T-helper 17 cell (primary cell): Measurements from ENCODE around the gene CAMK1D. TPM values are rescaled to one million over a fixed set of nuclear protein-coding genes. Genes with fewer than 3 reads are reported as not detected.
"Not testable (repeated sequence)": the region's sequence is repeated elsewhere in the genome, so short reads cannot be mapped to it uniquely, and the experiment has no call there.

ENCODE experiments used
- ATAC-seq: fragments of 150-1000 bp; cut with Tn5 transposase; 2 replicates; pipeline ENCODE4 v1.10.0; 2021; ENCODE audit warnings: mild to moderate bottlenecking, moderate library complexity
- DNase-seq, 3 donors: peaks; one replicate each; pipeline versions ENCODE4 v3.0.0 to v3.0.0-alpha.2; 2020 to 2021
- H3K9me3 ChIP-seq: one replicate; pipeline ENCODE4 v1.7.0; 2013; ENCODE audit warnings: low read length, mild to moderate bottlenecking; ENCODE audit not compliant: control insufficient read depth, poor library complexity, severe bottlenecking
- H3K27ac Mint-ChIP-seq: one replicate; pipeline ENCODE4 v1.8.0; 2022; ENCODE audit warnings: mild to moderate bottlenecking, moderate library complexity, mixed read lengths
- H3K27me3 Mint-ChIP-seq: one replicate; pipeline ENCODE4 v1.8.0; 2022; ENCODE audit warnings: mixed read lengths
- H3K36me3 Mint-ChIP-seq: one replicate; pipeline ENCODE4 v1.8.0; 2022; ENCODE audit warnings: low read depth, mixed read lengths
- H3K4me1 Mint-ChIP-seq: one replicate; pipeline ENCODE4 v1.8.0; 2022; ENCODE audit warnings: mild to moderate bottlenecking, mixed read lengths
- H3K4me3 Mint-ChIP-seq: one replicate; pipeline ENCODE4 v1.8.0; 2022; ENCODE audit warnings: mild to moderate bottlenecking, moderate library complexity, mixed read lengths
- total RNA-seq, 4 donors: library from RNA in 2 of 4; stranded (reverse) in 2 of 4; gene quantifications; one replicate each; pipeline ENCODE4 v1.2.3 and lab custom pipeline; 2022 to 2026

Gene CAMK1D
- total RNA-seq, 2 donors from 2014 or later, result 31.1 to 47.3 TPM

DNA sequence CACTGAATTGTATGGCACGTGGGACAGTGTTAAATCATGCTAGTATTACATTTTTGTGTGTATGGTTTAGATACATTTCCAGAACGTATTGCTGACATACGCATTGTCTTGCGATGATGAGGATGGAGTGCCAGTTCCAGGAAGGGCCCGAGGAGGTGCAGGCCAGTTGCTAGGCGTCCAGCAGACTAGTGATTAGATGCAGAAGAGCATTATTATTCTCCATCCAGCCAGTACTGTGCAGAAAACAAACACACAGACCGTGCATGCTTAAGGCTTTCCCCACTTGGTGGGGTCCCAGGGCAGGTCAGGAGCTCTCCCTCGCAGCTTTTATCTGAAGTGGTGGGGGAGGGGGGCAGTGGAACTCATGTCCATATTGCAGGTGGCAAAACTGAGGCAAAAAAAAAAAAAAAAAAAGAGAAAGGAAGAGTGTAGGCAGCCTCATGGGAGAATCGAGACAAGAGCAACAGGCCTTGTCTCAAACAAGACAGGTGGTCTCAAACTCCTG is 189.2 kb downstream of the CAMK1D start:
- H3K27ac Mint-ChIP-seq, result peak overlapping the region; percentile 75
- ATAC-seq (no peak), DNase-seq (no peak)
- no peak overlapping the region for H3K4me3 Mint-ChIP-seq
- no peaks in the 10 kb centered on the region for H3K9me3 ChIP-seq
- H3K27me3 Mint-ChIP-seq, result no peaks in the 10 kb centered on the region
- H3K4me1 Mint-ChIP-seq, result peaks cover 35% of the 10 kb centered on the region
- H3K36me3 Mint-ChIP-seq, result no peaks in the 10 kb centered on the region

GRCh38 chr10:12539350-12540164 is 190.2 kb downstream of the CAMK1D start:
- H3K27ac Mint-ChIP-seq, result peak overlapping the region; percentile 75

DNA sequence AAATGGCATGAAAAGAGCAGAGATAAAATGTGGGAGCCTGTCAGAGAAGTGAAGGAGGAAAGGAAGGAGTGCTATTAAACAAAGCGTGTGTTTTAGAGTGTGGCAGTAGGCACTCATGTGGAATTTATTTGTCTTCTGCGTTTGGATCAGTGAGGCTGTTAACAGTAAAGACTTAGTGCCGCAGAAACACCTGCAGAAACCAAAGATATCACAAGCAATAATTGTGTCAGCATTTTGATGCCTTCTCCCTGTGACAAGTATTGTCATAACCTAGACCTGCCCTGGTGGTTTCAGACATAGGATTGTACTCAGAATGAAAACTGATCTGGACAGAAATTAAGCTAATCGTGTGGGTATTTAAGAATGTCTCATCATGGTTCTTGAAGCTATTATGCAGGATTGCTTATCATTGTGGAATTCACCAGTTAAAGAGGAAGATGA is 191.0 kb downstream of the CAMK1D start:
- no peak overlapping the region for H3K27ac Mint-ChIP-seq
- no peak for ATAC-seq
- DNase-seq, result no peak
- peaks cover 31% of the 10 kb centered on the region for H3K4me1 Mint-ChIP-seq
- no peaks in the 10 kb centered on the region for H3K36me3 Mint-ChIP-seq
- H3K4me3 Mint-ChIP-seq, result no peak overlapping the region
- H3K9me3 ChIP-seq, result no peaks in the 10 kb centered on the region
- no peaks in the 10 kb centered on the region for H3K27me3 Mint-ChIP-seq

More at GRCh38 chr10:12539350-12540164, 190.2 kb downstream of the CAMK1D start:
- DNase-seq, result no peak
- Mint-ChIP-seq H3K4me1 (peaks cover 37% of the 10 kb centered on the region), H3K4me3 (no peak overlapping the region), H3K36me3 (no peaks in the 10 kb centered on the region), H3K27me3 (no peaks in the 10 kb centered on the region)
- no peaks in the 10 kb centered on the region for H3K9me3 ChIP-seq
- no peak for ATAC-seq

GRCh38 chr10:12541446-12542067 is 192.2 kb downstream of the CAMK1D start:
- Mint-ChIP-seq H3K27ac (no peak overlapping the region), H3K36me3 (no peaks in the 10 kb centered on the region), H3K27me3 (no peaks in the 10 kb centered on the region), H3K4me1 (peaks cover 30% of the 10 kb centered on the region), H3K4me3 (no peak overlapping the region)
- H3K9me3 ChIP-seq, result no peaks in the 10 kb centered on the region
- ATAC-seq, result no peak
- no peak for DNase-seq

- no peaks in the 10 kb centered on the region for H3K27me3 Mint-ChIP-seq
- no peaks in the 10 kb centered on the region for H3K9me3 ChIP-seq
- DNase-seq (no peak), ATAC-seq (no peak)
- H3K4me3 Mint-ChIP-seq, result no peak overlapping the region
- H3K36me3 Mint-ChIP-seq, result no peaks in the 10 kb centered on the region
- no peak overlapping the region for H3K27ac Mint-ChIP-seq
- H3K4me1 Mint-ChIP-seq, result peaks cover 33% of the 10 kb centered on the region
Measured at GRCh38 chr10:12542133-12542670, 192.9 kb downstream of the CAMK1D start.

GRCh38 chr10:12543589-12543988 is 194.2 kb downstream of the CAMK1D start:
- Mint-ChIP-seq H3K4me3 (no peak overlapping the region), H3K27me3 (no peaks in the 10 kb centered on the region), H3K27ac (peak overlapping the region; percentile 32), H3K4me1 (peaks cover 35% of the 10 kb centered on the region), H3K36me3 (no peaks in the 10 kb centered on the region)
- DNase-seq, result no peak
- no peak for ATAC-seq
- no peaks in the 10 kb centered on the region for H3K9me3 ChIP-seq

DNA sequence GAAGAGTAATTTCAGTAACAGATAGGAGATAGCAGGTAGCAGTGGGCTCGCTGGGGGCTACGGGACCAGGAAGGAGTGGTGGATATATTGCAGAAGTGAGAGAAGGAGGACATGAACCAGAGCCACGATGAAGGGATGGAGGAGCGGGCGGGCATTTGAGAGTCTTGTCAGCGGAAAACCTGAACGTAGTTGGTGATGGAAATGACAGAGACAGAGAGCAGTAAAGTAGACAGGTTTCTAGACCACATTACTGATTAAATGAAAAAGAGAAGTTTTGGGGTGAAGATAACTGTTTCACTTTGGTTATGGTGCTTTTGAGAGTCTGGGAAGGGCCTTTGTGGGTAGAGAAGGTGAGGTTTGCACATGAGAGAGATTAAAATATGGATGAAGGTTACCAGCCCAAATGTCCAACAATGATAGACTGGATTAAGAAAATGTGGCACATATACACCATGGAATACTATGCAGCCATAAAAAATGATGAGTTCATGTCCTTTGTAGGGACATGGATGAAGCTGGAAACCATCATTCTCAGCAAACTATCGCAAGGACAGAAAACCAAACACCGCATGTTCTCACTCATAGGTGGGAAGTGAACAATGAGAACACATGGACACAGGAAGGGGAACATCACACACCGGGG is 196.9 kb downstream of the CAMK1D start:
- H3K4me1 Mint-ChIP-seq, result peaks cover 30% of the 10 kb centered on the region
- not testable (repeated sequence) for H3K4me3 Mint-ChIP-seq, H3K9me3 ChIP-seq, DNase-seq, ATAC-seq, H3K36me3 Mint-ChIP-seq, H3K27me3 Mint-ChIP-seq
- peak overlapping the region; percentile 4 for H3K27ac Mint-ChIP-seq

GRCh38 chr10:12547301-12547771 is 198.0 kb downstream of the CAMK1D start:
- Mint-ChIP-seq H3K4me1 (peaks cover 24% of the 10 kb centered on the region), H3K27me3 (no peaks in the 10 kb centered on the region), H3K4me3 (peak overlapping the region; percentile 82), H3K36me3 (no peaks in the 10 kb centered on the region), H3K27ac (peak overlapping the region; percentile 97)
- H3K9me3 ChIP-seq, result no peaks in the 10 kb centered on the region
- DNase-seq (no peak), ATAC-seq (peak; percentile 83)

DNA sequence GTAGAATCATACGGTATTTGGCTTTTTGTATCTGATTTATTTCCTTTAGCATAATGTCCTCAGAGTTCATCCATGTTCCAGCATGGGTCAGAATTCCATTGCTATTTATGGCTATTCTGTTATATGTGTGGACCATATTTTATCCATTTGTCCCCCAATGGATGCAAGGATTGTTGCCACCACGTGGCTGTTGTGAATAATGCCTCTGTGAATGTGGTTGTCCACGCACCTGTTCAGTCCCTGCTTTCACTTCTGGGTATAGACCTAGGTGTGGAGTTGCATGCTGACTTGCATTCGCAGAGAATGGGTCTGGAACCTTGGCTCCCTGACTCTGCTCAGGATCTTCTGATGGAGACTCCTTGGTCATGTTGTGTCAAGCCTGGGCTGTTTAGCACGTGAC is 199.9 kb downstream of the CAMK1D start:
- ATAC-seq (no peak), DNase-seq (no peak)
- H3K4me1 Mint-ChIP-seq, result peaks cover 22% of the 10 kb centered on the region
- H3K9me3 ChIP-seq, result no peaks in the 10 kb centered on the region
- no peak overlapping the region for H3K4me3 Mint-ChIP-seq
- H3K36me3 Mint-ChIP-seq, result peaks cover 2% of the 10 kb centered on the region
- peak overlapping the region; percentile 49 for H3K27ac Mint-ChIP-seq
- no peaks in the 10 kb centered on the region for H3K27me3 Mint-ChIP-seq

- H3K27me3 Mint-ChIP-seq, result no peaks in the 10 kb centered on the region
- peaks cover 2% of the 10 kb centered on the region for H3K36me3 Mint-ChIP-seq
- H3K27ac Mint-ChIP-seq, result no peak overlapping the region
- peaks cover 22% of the 10 kb centered on the region for H3K4me1 Mint-ChIP-seq
- no peaks in the 10 kb centered on the region for H3K9me3 ChIP-seq
- H3K4me3 Mint-ChIP-seq, result no peak overlapping the region
- DNase-seq, result no peak
- no peak for ATAC-seq
Measured at GRCh38 chr10:12550994-12551393, 201.6 kb downstream of the CAMK1D start.

DNA sequence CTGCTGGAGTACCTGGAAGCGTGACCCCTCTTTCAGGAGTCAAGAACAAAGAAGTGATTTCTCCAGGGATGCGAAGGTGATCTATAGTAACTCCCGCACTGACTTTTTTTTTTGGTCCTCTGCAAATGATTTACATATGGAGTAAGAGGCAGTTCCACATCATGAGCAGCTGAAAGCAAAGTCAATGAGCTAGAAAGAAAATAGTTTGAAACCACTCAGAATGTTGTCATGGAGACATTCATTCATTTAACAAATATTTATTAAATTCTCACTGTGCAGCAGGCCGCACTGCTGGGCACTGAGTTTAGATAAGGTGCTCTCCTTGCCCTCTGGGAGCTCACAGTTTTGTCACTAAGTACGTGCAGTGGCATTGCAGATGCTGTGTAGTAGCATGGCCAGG is 206.7 kb downstream of the CAMK1D start:
- no peaks in the 10 kb centered on the region for H3K27me3 Mint-ChIP-seq
- ATAC-seq, result no peak
- DNase-seq, result no peak
- H3K9me3 ChIP-seq, result no peaks in the 10 kb centered on the region
- no peak overlapping the region for H3K4me3 Mint-ChIP-seq
- H3K4me1 Mint-ChIP-seq, result peaks cover 10% of the 10 kb centered on the region
- peaks cover 4% of the 10 kb centered on the region for H3K36me3 Mint-ChIP-seq
- H3K27ac Mint-ChIP-seq, result peak overlapping the region; percentile 81

DNA sequence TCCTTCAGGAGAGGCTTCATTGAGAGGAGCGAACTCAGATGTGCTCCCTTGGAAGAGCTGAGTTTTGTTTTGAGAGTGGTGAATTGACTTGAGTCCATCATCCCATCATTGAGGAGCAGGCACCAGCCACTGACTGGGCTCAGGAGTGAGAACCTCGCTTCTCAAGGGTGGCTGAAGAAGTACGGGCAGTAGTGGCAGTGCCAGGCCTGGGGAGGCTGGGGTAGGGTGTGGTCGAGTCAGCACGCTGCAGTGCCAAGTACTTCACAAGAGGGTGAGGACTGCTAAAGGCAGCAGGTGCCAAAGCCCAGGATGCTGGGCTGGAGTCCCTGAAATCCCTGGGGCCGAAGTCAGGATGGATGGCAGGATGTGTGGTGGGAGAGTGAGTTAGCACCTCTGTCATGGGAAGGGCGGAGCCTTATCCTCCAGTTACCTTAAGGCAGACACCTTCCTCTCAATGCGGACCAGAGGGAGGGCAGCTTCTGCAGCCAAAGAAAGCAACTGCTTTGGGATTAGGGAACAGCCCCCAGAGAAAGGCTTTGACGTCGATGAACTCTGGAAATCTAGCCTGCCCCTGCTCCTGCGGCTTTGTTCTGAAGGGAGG is 210.3 kb downstream of the CAMK1D start:
- Mint-ChIP-seq H3K27me3 (no peaks in the 10 kb centered on the region), H3K27ac (no peak overlapping the region), H3K4me3 (peak overlapping the region; percentile 15), H3K4me1 (peaks cover 25% of the 10 kb centered on the region), H3K36me3 (peaks cover 3% of the 10 kb centered on the region)
- no peaks in the 10 kb centered on the region for H3K9me3 ChIP-seq
- no peak for DNase-seq
- ATAC-seq, result no peak

DNA sequence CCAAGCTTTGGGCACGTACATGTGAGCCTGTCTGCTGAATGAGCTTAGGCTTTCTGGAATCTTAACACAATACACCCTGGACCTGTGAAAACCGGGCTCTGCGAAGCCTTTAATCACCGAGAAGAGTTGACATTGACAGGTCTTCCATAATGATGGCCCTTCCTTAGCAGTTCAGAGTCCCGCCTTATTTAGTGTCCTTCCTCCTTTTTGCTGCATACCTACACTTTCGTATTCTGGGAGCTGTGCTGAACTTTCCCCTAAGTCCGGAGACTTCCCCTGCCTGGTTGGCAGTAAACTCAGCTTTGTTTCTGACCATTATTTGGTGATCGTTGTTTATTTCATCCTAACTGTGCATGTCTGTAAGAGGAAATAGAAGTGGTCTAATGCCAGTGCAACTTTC is 212.0 kb downstream of the CAMK1D start:
- no peak overlapping the region for H3K27ac Mint-ChIP-seq
- no peaks in the 10 kb centered on the region for H3K27me3 Mint-ChIP-seq
- H3K36me3 Mint-ChIP-seq, result peaks cover 2% of the 10 kb centered on the region
- no peak for ATAC-seq
- DNase-seq, result no peak
- no peak overlapping the region for H3K4me3 Mint-ChIP-seq
- peaks cover 24% of the 10 kb centered on the region for H3K4me1 Mint-ChIP-seq
- no peaks in the 10 kb centered on the region for H3K9me3 ChIP-seq
